A172 (cell line): Measurements from ENCODE around the gene MOAP1. TPM values are rescaled to one million over a fixed set of nuclear protein-coding genes. Genes with fewer than 3 reads are reported as not detected.
"Not testable (repeated sequence)": the region's sequence is repeated elsewhere in the genome, so short reads cannot be mapped to it uniquely, and the experiment has no call there.

Experiments used
- DNase-seq: peaks from one replicate; pipeline ENCODE4 v3.0.0-alpha.2; 2015; ENCODE audit warnings: low spot score
- total RNA-seq: library from RNA; depleted of rRNA; stranded (reverse); fragments of >200 nt; shearing (Covaris generic); gene quantifications from 2 replicates; pipeline ENCODE4 v1.2.3, GENCODE V29; 2014; rRNA removed

Gene MOAP1
- total RNA-seq: 12.1 and 13.2 TPM in 2 replicates

GRCh38 chr14:93184391-93185348 lies at the start of gene MOAP1, which contains the start of gene LYSET:
TSS of gene MOAP1 (minus strand) at chr14:93184897. CDS start at chr14:93184242, 655 bp downstream.
TSS of gene LYSET (plus strand) at chr14:93185317. CDS start at chr14:93185406, 89 bp downstream.
- DNase-seq: peak; percentile 45

GRCh38 chr14:93233078-93233477 lies 48.4 kb upstream of the MOAP1 start:
- DNase-seq: not testable (repeated sequence)

GRCh38 chr14:93232159-93232558 lies 47.5 kb upstream of the MOAP1 start:
- DNase-seq: no peak

DNA sequence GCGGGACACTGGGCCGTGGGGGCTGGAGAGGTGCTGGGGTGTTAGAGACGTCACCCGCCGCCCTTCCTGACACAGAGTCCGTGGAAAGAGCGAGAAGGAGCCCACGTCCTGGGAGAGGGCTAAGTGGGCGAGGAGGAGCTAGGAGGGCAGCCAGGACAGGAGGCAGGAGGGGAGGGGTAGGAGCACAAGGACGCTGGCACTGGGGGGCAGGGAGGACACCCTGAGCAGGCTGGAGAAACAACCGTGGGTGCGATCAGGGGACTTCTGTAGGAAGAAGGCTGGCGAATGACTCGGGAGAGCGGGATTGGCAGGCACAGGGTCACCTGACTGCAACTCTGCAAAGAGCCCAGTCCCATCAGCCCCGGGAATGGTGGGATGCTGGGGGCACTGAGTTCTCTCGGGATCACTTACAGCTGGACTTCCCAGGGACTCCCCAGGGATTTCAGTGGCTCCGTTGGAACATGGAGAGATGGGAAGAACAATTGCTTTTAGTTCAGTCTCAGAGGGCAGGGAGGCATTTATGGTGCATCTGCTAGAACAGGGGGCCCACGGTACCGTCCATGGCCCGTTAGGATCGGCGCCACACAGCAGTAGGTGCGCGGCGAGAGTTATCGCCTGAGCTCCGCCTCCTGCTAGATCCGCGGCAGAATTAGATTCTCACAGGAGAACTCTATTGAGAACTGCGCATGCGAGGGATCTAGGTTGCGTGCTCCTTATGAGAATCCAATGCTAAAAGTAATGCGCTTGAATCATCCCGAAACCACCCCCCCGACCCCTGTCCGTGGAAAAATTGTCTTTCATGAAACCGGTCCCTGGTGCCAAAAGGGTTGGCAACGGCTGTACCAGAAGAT lies 46.7 kb upstream of the MOAP1 start:
- no peak for DNase-seq

DNA sequence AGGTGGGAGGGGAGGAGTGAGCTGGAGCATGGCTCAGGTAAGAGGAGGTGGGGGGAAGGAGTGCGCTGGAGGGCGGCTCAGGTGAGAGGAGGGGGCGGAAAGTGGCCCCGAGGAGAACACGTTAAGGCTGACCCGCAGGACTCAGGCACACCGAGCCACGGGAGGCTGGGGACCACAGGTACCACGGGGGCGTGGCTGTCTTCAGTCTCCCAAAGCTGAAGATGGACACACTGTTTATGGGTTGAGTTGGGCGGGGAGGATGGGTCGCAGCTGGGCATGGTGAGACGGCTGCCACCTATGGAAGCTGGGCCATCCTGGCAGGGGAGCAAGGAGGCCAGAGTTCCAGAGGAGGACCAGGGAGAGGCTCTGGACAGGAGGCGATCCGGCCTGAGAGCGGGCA lies 45.8 kb upstream of the MOAP1 start:
- DNase-seq: no peak

DNA sequence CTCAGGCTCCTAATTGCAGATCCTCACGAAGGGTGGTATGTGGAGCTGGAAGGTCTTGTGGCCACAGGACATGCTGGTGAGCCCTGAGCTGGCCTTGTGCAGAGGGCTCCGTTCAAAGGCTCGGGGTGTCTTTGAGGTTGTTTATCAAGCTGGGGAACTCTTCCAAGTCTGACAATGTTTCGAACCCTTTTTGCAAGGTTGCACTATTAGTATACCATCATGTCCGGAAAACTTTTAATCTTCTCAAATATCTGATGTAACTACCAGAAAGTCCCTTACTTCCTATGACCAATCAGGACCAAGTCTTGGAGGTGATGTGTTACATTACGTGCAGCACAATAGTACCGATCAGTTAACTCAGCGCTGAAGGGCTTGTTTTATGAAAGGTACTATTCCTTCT lies 43.9 kb upstream of the MOAP1 start:
- DNase-seq: no peak

DNA sequence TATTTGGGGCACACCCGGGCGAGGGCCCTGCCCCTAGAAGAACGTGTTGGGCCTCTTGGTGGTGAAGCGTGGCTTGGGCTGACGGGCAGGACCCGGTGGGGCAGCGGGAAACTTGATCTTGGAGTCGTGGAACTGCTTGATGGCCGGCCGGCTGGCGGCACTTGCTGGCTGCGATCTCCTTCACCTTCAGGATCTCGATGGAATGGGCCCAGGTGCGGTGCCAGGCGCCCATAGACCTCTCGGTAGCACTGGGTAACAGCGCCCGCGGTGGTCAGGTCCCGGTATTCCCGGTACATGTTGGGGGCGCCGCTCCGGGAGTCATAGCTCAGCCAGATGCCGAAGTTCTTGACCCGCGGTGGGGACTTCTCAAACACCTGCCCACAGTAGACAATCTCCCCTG lies 38.9 kb upstream of the MOAP1 start:
- no peak for DNase-seq

GRCh38 chr14:93220509-93220908 lies 35.8 kb upstream of the MOAP1 start:
- DNase-seq: no peak

DNA sequence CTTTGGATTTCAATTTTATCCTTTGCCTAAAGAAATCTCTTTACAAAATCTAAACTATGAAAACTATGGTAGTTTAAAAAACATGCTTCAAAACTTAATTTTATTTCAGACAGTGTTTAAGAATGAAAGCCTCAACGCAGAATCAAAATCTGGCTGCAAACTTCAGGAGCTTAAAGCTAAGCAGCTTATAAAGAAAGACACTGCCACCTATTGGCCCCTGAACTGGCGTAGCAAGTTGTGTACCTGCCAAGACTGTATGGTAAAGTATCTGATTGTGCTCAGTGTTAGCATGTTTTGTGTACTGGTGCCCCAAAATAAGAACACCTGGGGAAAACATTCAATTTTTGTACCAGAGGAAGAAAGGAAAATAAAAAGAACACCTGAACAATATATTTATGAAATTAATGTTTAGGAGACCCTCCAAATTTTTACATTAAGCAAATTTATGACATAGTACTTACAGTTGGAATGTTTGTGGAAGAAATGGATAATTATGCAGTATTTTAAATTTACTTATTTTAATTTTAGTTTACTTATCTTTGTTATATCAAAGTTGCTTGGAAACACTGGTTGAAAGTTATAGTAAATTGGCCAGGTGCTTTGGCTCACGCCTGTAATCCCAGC lies 34.5 kb upstream of the MOAP1 start:
- DNase-seq: peak; percentile 40

- DNase-seq: no peak
Measured at GRCh38 chr14:93214598-93214997, 29.9 kb upstream of the MOAP1 start.

DNA sequence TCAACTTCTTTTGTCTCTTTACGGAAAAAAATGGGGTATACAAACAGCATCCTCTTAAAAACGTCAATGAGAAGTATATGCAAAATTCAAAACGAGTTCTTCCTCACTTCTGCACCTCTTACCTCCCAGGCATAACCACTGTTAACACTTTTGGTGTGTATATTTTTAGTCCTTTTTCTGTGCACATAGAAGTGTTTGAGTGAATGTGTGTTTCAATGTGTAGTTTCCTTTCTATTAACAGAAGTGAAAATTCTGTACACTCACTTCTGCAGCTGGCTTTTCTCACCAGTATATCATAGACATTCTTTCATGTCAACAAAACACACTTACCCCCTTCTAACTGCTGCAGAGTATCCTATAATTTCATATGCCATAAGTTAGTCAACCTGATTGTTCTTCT lies 27.7 kb upstream of the MOAP1 start:
- DNase-seq: no peak

- DNase-seq: peak; percentile 44
Measured at GRCh38 chr14:93207468-93208308, 23.0 kb upstream of the MOAP1 start.

- DNase-seq: peak; percentile 93
Measured at GRCh38 chr14:93206793-93207467, 22.2 kb upstream of the MOAP1 start, which contains the start of the genes GON7 and UBR7. TSS of gene GON7 (minus strand) at chr14:93207065. CDS start at chr14:93207037, 28 bp downstream. TSS of gene UBR7 (plus strand) at chr14:93207256. CDS start at chr14:93207292, 36 bp downstream.

DNA sequence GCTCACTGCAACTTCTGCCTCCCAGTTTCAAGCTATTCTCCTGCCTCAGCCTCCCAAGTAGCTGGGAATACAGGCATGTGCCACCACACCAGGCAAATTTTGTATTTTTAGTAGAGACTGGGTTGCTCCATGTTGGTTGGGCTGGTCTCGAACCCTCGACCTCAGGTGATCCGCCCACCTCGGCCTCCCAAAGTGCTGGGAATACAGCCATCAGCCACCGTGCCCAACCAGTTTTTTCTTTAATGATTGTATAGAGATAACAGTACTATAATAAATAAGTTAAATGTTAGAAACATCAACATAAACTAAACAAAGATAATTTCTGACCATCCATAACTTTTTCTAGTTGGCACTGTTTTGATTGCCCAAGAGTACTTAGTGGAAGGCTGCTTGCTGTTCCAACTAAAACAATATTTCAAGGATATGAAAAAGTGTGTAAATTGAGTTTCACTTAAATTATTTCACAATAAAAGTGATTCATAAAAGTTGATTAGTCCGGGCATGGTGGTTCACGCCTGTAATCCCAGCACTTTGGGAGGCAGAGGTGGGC lies 16.5 kb upstream of the MOAP1 start:
- DNase-seq: no peak

- DNase-seq: no peak
Measured at GRCh38 chr14:93200553-93200952, 15.9 kb upstream of the MOAP1 start.

- no peak for DNase-seq
Measured at GRCh38 chr14:93199031-93199430, 14.3 kb upstream of the MOAP1 start.

DNA sequence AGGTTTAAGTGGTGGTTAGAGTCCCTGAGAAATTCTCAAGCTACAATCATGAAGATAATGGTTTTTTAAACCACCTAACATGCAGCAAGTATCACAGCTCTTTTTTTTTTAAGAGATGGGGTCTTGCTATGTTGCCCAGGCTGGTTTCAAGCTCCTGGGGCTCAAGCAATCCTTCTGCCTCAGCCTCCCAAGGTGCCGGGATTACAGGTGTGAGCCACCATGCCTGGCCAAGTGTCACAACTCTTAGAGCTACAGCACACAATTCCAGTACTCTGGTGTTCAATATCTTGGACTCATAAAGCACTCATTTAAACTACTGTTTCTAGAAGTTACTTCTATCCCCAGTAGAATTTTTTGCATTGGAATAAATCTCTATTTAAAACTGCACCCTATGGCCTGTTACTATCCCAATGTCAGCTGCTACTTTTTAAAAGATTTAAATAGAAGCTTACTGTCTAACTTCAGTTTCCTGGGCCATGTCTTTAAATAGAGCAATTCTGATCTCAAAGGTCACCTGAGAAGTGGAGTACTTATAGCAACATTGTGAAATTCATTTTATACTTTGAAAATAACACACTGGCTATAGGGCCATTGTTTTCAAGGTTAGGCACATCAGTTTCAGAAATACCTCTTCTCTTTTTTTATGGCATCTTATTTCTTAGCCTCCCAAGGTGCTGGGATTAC lies 10.8 kb upstream of the MOAP1 start:
- DNase-seq: no peak

GRCh38 chr14:93186956-93187355 lies 2.3 kb upstream of the MOAP1 start:
- no peak for DNase-seq

DNA sequence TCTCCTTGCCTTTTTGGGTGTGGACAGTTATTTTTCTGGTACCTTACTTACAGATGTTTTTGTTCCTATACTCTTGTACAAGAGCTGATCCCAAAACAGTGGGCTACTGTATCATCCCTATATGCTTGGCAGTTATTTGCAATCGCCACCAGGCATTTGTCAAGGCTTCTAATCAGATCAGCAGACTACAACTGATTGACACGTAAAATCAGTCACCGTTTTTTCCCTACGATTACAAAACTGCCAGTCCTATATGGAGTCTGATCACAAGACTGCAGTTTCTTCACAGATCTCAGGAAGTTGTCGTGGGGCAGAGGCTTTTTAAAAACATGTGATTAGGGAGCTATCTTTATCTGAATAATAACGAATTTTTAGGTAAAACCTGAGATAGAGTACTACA lies 1.8 kb upstream of the MOAP1 start:
- DNase-seq: no peak
